ENCODE results near the gene PLEKHM1.
"Not testable (repeated sequence)": the region's sequence is repeated elsewhere in the genome, so short reads cannot be mapped to it uniquely, and the experiment has no call there.

Gene PLEKHM1

DNA sequence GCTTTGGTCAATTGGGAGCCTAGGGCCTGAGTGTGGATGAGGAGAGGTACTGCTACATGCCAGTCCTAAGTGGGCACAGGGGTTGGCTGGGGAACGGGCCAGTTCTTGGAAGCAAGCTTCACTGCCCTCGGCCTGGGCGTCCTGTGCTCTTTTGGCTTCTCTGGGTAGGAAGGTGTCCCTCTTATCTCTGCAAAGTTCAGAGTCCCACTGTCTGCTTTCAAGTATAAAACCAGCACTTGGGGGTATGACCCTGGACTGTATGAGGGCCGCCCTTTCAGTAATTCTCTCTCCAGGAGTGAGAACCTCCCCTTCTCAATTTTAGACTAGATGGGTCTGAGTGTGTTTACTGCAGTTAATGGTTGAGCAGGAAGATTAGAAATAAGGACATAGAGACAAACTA is 1.6 kb upstream of the PLEKHM1 start:
- not testable (repeated sequence) for H3K27ac ChIP-seq (ENCODE audit: low read depth, low read length); H3K4me1 ChIP-seq (ENCODE audit: control insufficient read depth, insufficient read depth, low read length); H3K36me3 ChIP-seq (ENCODE audit: control insufficient read depth, insufficient read depth, low read length); H3K27me3 ChIP-seq (ENCODE audit: control insufficient read depth, insufficient read depth, low read length); H3K4me3 ChIP-seq (ENCODE audit: low read depth, low read length); H3K9me3 ChIP-seq (ENCODE audit: control insufficient read depth, insufficient read depth, low read depth, low read length); H3K9ac ChIP-seq (ENCODE audit: low read length)

DNA sequence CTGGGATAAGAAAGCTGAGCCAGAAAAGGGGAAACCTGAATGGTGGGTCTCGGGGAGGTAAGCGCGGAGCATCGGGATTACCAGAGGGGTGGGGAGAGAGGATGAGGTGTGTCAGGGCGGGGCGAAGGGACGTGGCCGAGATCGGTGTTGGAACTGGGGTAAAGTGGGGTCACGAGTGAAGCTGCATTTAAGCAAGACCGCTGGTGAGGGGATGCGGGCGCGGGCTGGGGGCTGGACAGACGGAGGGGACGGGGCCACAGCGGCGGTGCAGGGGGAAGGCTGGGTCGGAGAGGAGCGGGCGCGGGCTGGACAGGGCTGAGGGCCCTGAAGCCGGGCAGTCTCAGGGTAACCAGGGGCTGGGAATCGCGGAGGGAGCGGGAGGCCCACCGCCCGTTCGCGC is 323 bp downstream of the PLEKHM1 start:
- Histone ChIP-seq H3K4me3 (ENCODE audit: low read depth, low read length) (peak overlapping the region; percentile 72), H3K9ac (ENCODE audit: low read length) (peak overlapping the region; percentile 48)
- H3K36me3 ChIP-seq (ENCODE audit: control insufficient read depth, insufficient read depth, low read length); H3K4me1 ChIP-seq (ENCODE audit: control insufficient read depth, insufficient read depth, low read length); H3K9me3 ChIP-seq (ENCODE audit: control insufficient read depth, insufficient read depth, low read depth, low read length); H3K27ac ChIP-seq (ENCODE audit: low read depth, low read length); H3K27me3 ChIP-seq (ENCODE audit: control insufficient read depth, insufficient read depth, low read length): not testable (repeated sequence)

DNA sequence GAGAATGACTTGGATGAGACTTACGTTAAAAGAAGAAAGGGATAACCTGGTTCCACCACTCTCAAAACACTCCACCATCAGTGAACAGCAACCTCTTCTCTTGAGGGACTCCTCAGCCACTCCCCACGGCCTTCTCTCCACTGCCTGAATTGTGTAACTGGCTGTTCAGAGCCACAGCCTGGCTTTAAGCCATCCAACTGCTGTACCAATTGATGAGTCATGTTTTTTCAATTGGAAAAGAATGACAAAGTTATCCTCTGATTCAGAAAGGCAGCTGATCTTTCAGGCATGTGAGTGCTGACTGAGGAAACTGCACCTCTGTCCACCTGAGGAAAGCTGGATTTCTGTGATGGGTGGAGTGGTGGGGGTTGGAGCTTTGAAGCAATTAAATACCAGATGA is 2.8 kb downstream of the PLEKHM1 start:
- not testable (repeated sequence) for H3K27me3 ChIP-seq (ENCODE audit: control insufficient read depth, insufficient read depth, low read length); H3K9me3 ChIP-seq (ENCODE audit: control insufficient read depth, insufficient read depth, low read depth, low read length); H3K9ac ChIP-seq (ENCODE audit: low read length); H3K27ac ChIP-seq (ENCODE audit: low read depth, low read length); H3K4me3 ChIP-seq (ENCODE audit: low read depth, low read length); H3K36me3 ChIP-seq (ENCODE audit: control insufficient read depth, insufficient read depth, low read length); H3K4me1 ChIP-seq (ENCODE audit: control insufficient read depth, insufficient read depth, low read length)

DNA sequence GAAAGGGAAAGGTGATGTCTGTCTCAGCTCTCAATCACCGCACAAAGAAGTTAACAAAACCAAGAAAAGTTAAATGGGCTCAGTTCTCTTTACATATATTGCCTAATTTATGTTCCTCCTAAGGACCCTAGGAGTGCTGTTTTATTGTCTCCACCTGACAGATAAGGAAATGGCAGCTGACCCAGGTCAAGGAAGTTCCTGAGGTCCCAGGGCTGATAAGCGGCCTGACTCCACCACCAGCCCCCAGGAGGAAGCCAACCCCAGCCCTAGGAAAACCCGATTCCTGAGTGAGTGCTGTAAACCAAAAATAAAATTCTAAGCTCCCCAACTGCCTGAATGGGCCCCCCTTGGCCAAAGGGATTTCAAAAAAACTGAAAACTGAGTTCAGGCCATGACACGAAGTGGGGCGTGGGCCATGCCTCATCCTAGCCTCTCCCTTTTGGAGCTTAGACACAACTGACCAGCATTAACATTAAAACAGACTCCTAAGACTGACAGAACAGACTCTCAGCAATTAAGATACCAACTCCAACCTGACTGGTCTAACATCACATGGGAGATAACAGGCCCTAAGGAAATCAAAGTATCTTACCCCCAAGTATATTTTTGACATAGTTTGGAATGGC is 6.8 kb downstream of the PLEKHM1 start:
- H3K4me1 ChIP-seq (ENCODE audit: control insufficient read depth, insufficient read depth, low read length); H3K27me3 ChIP-seq (ENCODE audit: control insufficient read depth, insufficient read depth, low read length); H3K9me3 ChIP-seq (ENCODE audit: control insufficient read depth, insufficient read depth, low read depth, low read length); H3K27ac ChIP-seq (ENCODE audit: low read depth, low read length); H3K4me3 ChIP-seq (ENCODE audit: low read depth, low read length); H3K9ac ChIP-seq (ENCODE audit: low read length); H3K36me3 ChIP-seq (ENCODE audit: control insufficient read depth, insufficient read depth, low read length): not testable (repeated sequence)

DNA sequence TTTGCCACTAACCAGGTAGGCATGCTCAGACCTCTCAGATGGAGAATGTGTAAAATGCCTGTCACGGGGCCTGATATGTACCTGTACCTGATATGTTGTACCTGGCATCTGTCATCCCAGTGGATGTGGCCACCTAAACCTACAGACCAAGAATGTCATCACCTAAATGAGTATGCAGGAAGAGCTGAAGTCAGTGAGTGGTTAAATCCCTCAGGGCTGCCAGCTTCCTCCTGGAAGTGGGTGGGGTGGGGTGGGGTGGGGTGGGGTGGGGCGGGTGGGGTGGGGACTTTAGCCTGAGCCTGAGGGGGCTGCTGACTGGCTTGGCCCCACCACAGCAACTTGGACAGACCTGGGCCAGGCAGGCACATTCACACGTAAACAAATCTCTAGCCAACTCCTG is 7.3 kb downstream of the PLEKHM1 start:
- not testable (repeated sequence) for H3K9ac ChIP-seq (ENCODE audit: low read length); H3K9me3 ChIP-seq (ENCODE audit: control insufficient read depth, insufficient read depth, low read depth, low read length); H3K27ac ChIP-seq (ENCODE audit: low read depth, low read length)

DNA sequence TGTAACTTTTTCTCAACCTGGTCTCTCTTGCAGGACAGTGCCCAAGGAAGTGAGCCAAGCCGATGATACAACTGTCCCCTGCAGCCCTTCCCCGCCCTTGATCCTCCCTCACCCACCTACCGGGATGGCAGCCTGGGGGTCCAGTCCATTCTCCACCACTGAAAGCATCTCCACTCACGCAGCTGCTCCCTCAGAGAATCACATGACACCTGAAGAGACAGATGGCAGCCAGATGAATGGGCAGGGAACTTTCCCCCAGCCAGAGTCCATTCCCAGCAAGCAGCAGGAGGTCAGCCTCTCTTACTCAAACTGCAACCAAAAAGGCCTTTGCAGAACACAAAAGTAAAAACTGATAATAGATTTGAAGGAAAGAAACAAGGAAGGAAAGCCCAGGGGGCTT is 8.2 kb downstream of the PLEKHM1 start:
- not testable (repeated sequence) for H3K4me1 ChIP-seq (ENCODE audit: control insufficient read depth, insufficient read depth, low read length); H3K9me3 ChIP-seq (ENCODE audit: control insufficient read depth, insufficient read depth, low read depth, low read length); H3K27ac ChIP-seq (ENCODE audit: low read depth, low read length); H3K4me3 ChIP-seq (ENCODE audit: low read depth, low read length); H3K9ac ChIP-seq (ENCODE audit: low read length); H3K27me3 ChIP-seq (ENCODE audit: control insufficient read depth, insufficient read depth, low read length); H3K36me3 ChIP-seq (ENCODE audit: control insufficient read depth, insufficient read depth, low read length)

More for the DNA sequence above, 7.3 kb downstream of the PLEKHM1 start:
- H3K36me3 ChIP-seq (ENCODE audit: control insufficient read depth, insufficient read depth, low read length); H3K4me1 ChIP-seq (ENCODE audit: control insufficient read depth, insufficient read depth, low read length); H3K27me3 ChIP-seq (ENCODE audit: control insufficient read depth, insufficient read depth, low read length); H3K4me3 ChIP-seq (ENCODE audit: low read depth, low read length): not testable (repeated sequence)

DNA sequence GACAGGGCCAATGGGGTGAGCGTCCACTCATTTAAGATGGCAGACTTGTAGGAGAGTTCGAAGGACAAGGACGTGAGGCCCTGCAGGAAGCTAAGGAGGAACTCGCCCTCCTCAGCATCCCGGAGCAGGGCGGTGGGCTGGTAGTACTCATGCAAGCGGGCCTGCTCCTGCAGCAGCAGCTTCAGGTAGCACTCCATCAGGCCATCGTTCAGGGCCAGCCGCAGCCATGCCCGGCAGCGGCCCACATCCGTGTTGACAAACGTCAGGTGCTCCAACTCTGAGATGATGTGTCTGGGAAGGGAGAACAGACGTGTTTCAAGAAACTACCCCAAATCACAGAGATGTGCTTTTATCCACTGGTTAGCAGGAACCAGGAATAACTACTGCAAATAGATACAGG is 15.1 kb downstream of the PLEKHM1 start:
- not testable (repeated sequence) for H3K9ac ChIP-seq (ENCODE audit: low read length); H3K4me1 ChIP-seq (ENCODE audit: control insufficient read depth, insufficient read depth, low read length); H3K27me3 ChIP-seq (ENCODE audit: control insufficient read depth, insufficient read depth, low read length); H3K4me3 ChIP-seq (ENCODE audit: low read depth, low read length); H3K36me3 ChIP-seq (ENCODE audit: control insufficient read depth, insufficient read depth, low read length); H3K27ac ChIP-seq (ENCODE audit: low read depth, low read length); H3K9me3 ChIP-seq (ENCODE audit: control insufficient read depth, insufficient read depth, low read depth, low read length)

DNA sequence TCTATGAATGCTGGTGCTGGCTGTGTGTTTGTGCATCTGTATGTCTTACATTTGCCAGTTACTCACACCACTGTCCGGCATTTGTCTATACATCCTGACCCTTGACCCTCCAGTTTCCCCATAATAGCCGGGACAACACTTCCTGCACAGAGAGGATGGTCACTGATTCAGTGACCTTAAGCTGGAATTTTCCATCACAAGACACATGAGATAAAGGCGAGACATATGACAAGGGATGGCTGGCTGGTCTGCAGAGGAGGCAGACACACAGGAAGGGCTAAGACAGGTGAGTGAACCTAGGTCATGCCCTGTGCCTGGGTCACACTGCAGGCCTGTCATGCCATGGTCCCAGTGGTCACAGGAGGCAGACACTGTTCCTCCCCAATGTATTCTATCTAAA is 18.3 kb downstream of the PLEKHM1 start:
- not testable (repeated sequence) for H3K4me1 ChIP-seq (ENCODE audit: control insufficient read depth, insufficient read depth, low read length); H3K36me3 ChIP-seq (ENCODE audit: control insufficient read depth, insufficient read depth, low read length); H3K27ac ChIP-seq (ENCODE audit: low read depth, low read length); H3K4me3 ChIP-seq (ENCODE audit: low read depth, low read length); H3K27me3 ChIP-seq (ENCODE audit: control insufficient read depth, insufficient read depth, low read length); H3K9me3 ChIP-seq (ENCODE audit: control insufficient read depth, insufficient read depth, low read depth, low read length); H3K9ac ChIP-seq (ENCODE audit: low read length)

DNA sequence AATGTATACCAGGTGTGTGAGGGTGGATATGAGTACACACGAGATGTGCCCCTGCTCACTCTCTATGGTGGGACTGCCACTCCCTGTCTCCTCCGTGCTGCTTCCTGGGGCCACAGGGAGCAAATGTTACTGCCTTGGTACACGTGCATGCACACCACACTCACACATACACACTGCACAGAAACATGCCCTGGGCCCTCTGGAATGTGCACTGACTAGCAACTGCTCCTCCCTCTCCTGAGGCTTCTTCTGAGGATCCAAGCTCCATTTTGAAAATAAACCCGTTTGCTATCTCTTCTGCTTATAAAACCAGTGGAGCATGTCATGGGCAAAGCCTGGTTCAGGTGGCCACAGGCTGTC is 21.3 kb downstream of the PLEKHM1 start:
- not testable (repeated sequence) for H3K9ac ChIP-seq (ENCODE audit: low read length); H3K36me3 ChIP-seq (ENCODE audit: control insufficient read depth, insufficient read depth, low read length); H3K27me3 ChIP-seq (ENCODE audit: control insufficient read depth, insufficient read depth, low read length); H3K27ac ChIP-seq (ENCODE audit: low read depth, low read length); H3K9me3 ChIP-seq (ENCODE audit: control insufficient read depth, insufficient read depth, low read depth, low read length); H3K4me1 ChIP-seq (ENCODE audit: control insufficient read depth, insufficient read depth, low read length); H3K4me3 ChIP-seq (ENCODE audit: low read depth, low read length)

DNA sequence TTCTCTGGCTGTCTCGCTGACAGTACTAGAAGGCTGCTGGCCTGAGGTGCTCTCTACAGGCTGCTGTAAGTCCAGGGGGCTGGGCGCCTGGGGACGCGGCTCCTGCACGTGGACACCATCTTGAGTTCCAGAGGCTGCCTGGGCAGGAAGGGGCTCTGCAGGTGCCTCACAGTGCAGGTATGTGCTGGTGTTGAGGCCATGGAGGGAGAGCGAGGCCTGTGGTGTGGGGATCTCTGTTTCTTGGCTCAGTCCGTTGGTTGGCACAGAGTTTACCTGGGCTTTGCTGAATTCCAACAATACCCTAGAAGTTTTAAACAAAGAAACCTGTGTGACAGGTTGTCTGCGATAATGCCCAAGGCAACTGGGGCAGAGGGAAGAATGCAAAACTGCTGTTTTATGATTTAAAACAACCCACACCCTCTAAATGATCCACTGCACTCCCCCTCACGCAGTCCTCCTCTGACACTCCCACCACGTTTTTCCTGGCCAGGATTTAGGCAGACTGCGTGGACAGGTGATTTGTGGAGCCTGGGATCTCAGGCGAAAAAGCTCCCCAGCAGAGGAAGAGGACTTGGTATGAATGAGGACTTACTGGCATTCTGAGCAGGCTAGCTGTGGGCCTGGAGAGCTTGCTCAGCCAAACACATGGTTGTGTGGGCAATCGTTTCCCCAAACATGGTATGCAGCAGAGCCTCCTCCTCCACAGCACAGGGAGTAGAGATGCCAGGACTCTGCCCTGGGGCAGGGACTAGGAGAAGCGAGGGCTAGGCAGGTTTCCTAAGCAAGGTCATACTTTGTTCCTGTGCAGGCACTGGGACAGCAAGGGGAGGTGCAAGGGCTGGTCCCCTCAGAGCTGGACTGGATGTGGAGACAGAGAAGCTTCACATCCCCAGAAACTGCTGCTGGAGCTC is 22.0 kb downstream of the PLEKHM1 start:
- not testable (repeated sequence) for H3K27me3 ChIP-seq (ENCODE audit: control insufficient read depth, insufficient read depth, low read length); H3K36me3 ChIP-seq (ENCODE audit: control insufficient read depth, insufficient read depth, low read length); H3K4me1 ChIP-seq (ENCODE audit: control insufficient read depth, insufficient read depth, low read length); H3K9ac ChIP-seq (ENCODE audit: low read length); H3K27ac ChIP-seq (ENCODE audit: low read depth, low read length); H3K9me3 ChIP-seq (ENCODE audit: control insufficient read depth, insufficient read depth, low read depth, low read length); H3K4me3 ChIP-seq (ENCODE audit: low read depth, low read length)

DNA sequence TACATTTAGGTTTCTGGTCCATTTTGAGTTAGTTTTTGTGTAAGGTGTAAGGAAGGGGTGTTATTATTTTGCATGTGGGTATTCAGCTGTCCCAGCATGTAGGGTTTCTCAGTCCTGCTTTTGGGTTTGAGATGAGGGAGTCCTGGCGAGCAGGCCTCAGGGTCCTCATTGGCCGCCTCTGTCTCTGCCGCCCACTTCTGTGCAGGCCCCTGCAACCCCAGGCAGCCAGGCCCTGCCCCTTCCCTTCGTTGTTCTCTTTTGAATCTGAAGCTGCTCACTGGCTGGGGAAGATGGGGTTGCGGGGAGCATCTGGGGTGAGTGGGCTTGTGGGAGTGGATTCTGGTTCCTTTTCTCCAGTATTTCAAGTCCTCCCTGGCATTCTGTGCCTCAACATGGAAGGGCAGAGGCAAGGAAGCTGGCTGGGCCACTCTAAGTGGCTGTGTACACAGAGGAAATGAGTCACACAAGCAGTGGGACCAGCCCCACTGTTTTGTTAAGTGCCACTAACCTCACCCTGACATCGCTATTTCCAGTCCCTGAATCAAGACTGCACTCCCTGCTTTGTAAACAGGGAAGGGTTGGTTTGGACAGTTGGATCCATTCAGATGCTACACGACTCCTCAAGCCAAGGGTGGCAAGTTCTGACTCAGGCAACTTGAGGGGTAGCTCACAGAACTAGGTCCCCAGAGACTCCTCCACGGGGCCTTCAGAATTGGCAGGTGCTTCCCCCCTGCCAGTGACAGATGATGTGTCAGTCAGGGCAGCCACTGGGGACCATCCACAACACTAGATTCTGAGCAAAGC is 28.8 kb downstream of the PLEKHM1 start:
- not testable (repeated sequence) for H3K27ac ChIP-seq (ENCODE audit: low read depth, low read length); H3K27me3 ChIP-seq (ENCODE audit: control insufficient read depth, insufficient read depth, low read length); H3K36me3 ChIP-seq (ENCODE audit: control insufficient read depth, insufficient read depth, low read length); H3K4me3 ChIP-seq (ENCODE audit: low read depth, low read length); H3K9ac ChIP-seq (ENCODE audit: low read length); H3K4me1 ChIP-seq (ENCODE audit: control insufficient read depth, insufficient read depth, low read length); H3K9me3 ChIP-seq (ENCODE audit: control insufficient read depth, insufficient read depth, low read depth, low read length)

Measured in HUES6 (cell line).